ENCODE data around the gene SPATA18. TPM values are rescaled to one million over a fixed set of nuclear protein-coding genes. Genes with fewer than 3 reads are reported as not detected.

Gene SPATA18
- total RNA-seq, 2 donors from 2014 or later: 1.4 to 3.3 TPM

GRCh38 chr4:52052475-52052780, 1.3 kb downstream of the SPATA18 start:
- Mint-ChIP-seq H3K27me3 (ENCODE audit: insufficient read depth) (peaks cover 44% of the 10 kb centered on the region), H3K27ac (no peak overlapping the region), H3K36me3 (ENCODE audit: low read depth) (no peaks in the 10 kb centered on the region), H3K9me3 (peaks cover 13% of the 10 kb centered on the region), H3K4me3 (peak overlapping the region; percentile 78), H3K4me1 (peaks cover 20% of the 10 kb centered on the region)
- TF ChIP-seq, protein P1, sequence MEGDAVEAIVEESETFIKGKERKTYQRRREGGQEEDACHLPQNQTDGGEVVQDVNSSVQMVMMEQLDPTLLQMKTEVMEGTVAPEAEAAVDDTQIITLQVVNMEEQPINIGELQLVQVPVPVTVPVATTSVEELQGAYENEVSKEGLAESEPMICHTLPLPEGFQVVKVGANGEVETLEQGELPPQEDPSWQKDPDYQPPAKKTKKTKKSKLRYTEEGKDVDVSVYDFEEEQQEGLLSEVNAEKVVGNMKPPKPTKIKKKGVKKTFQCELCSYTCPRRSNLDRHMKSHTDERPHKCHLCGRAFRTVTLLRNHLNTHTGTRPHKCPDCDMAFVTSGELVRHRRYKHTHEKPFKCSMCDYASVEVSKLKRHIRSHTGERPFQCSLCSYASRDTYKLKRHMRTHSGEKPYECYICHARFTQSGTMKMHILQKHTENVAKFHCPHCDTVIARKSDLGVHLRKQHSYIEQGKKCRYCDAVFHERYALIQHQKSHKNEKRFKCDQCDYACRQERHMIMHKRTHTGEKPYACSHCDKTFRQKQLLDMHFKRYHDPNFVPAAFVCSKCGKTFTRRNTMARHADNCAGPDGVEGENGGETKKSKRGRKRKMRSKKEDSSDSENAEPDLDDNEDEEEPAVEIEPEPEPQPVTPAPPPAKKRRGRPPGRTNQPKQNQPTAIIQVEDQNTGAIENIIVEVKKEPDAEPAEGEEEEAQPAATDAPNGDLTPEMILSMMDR (conservative IDR thresholded peaks at IDR 0.05): no peak
- H3K36me3 ChIP-seq (ENCODE audit: control insufficient read depth, insufficient read depth, low read length): no peaks in the 10 kb centered on the region
- 50 to 53% methylated on average over 4 to 7 of the region's 7 CpGs for WGBS, 2 experiments (ENCODE audit: insufficient coverage in 1 of 2, insufficient read length in 1 of 2)
- no peak overlapping the region for H3K27ac ChIP-seq (ENCODE audit: low read depth, low read length)
- H3K27me3 ChIP-seq (ENCODE audit: control insufficient read depth, insufficient read depth, low read length, poor library complexity, severe bottlenecking): peaks cover 26% of the 10 kb centered on the region
- peak overlapping the region; percentile 36 for H3K9ac ChIP-seq (ENCODE audit: extremely low read depth, low read length, poor library complexity, severe bottlenecking)
- no peak for DNase-seq
- peak overlapping the region; percentile 95 for H3K4me3 ChIP-seq (ENCODE audit: low read length)
- peaks cover 11% of the 10 kb centered on the region for H3K4me1 ChIP-seq (ENCODE audit: control insufficient read depth, insufficient read depth, low read length)
- H3K9me3 ChIP-seq (ENCODE audit: control insufficient read depth, low read length): no peaks in the 10 kb centered on the region

DNA sequence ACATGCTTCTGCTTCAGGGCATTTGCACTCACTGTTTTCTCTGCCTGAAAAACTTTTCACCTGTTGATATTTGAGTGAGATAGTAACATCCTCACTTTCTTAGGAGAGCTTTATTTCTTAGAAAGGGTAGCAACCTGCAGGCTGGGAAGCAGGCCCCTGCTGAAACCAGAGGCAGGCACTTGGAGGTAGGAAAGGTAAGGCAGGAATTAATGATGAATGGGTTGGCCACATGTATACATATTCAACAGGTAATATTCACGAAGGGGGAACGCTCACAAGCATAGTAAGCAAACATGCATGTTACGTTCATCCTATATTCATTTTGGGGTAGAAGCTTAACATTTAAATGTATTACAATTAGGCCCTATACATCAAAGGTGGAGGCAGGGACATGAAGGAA, 3.1 kb downstream of the SPATA18 start:
- Mint-ChIP-seq H3K27me3 (ENCODE audit: insufficient read depth) (peaks cover 37% of the 10 kb centered on the region), H3K4me3 (no peak overlapping the region), H3K27ac (no peak overlapping the region), H3K9me3 (peaks cover under 1% of the 10 kb centered on the region), H3K36me3 (ENCODE audit: low read depth) (no peaks in the 10 kb centered on the region), H3K4me1 (peaks cover 20% of the 10 kb centered on the region)
- DNase-seq: no peak
- H3K36me3 ChIP-seq (ENCODE audit: control insufficient read depth, insufficient read depth, low read length): no peaks in the 10 kb centered on the region
- H3K4me1 ChIP-seq (ENCODE audit: control insufficient read depth, insufficient read depth, low read length): peaks cover 11% of the 10 kb centered on the region
- WGBS, 2 experiments (ENCODE audit: insufficient coverage in 1 of 2, insufficient read length in 1 of 2): 81% methylated on average over 3 of the region's 3 CpGs; no CpG with 5 or more reads in 1 of the 2 experiments
- H3K9ac ChIP-seq (ENCODE audit: extremely low read depth, low read length, poor library complexity, severe bottlenecking): no peak overlapping the region
- TF ChIP-seq, protein P1 (conservative IDR thresholded peaks at IDR 0.05): no peak
- no peaks in the 10 kb centered on the region for H3K9me3 ChIP-seq (ENCODE audit: control insufficient read depth, low read length)
- H3K4me3 ChIP-seq (ENCODE audit: low read length): no peak overlapping the region
- H3K27me3 ChIP-seq (ENCODE audit: control insufficient read depth, insufficient read depth, low read length, poor library complexity, severe bottlenecking): peaks cover 26% of the 10 kb centered on the region
- H3K27ac ChIP-seq (ENCODE audit: low read depth, low read length): no peak overlapping the region

GRCh38 chr4:52057196-52057595, 6.1 kb downstream of the SPATA18 start:
- H3K4me1 Mint-ChIP-seq: peaks cover 17% of the 10 kb centered on the region
- TF ChIP-seq, protein P1 (conservative IDR thresholded peaks at IDR 0.05): no peak
- H3K9me3 Mint-ChIP-seq: no peaks in the 10 kb centered on the region
- H3K36me3 ChIP-seq (ENCODE audit: control insufficient read depth, insufficient read depth, low read length): no peaks in the 10 kb centered on the region
- H3K27me3 Mint-ChIP-seq (ENCODE audit: insufficient read depth): peaks cover 17% of the 10 kb centered on the region
- H3K4me3 ChIP-seq (ENCODE audit: low read length): no peak overlapping the region
- no peak overlapping the region for H3K4me3 Mint-ChIP-seq
- H3K27ac ChIP-seq (ENCODE audit: low read depth, low read length): no peak overlapping the region
- H3K4me1 ChIP-seq (ENCODE audit: control insufficient read depth, insufficient read depth, low read length): peaks cover 11% of the 10 kb centered on the region
- no peak overlapping the region for H3K27ac Mint-ChIP-seq
- no peak overlapping the region for H3K9ac ChIP-seq (ENCODE audit: extremely low read depth, low read length, poor library complexity, severe bottlenecking)
- no peaks in the 10 kb centered on the region for H3K36me3 Mint-ChIP-seq (ENCODE audit: low read depth)
- peaks cover 11% of the 10 kb centered on the region for H3K27me3 ChIP-seq (ENCODE audit: control insufficient read depth, insufficient read depth, low read length, poor library complexity, severe bottlenecking)
- H3K9me3 ChIP-seq (ENCODE audit: control insufficient read depth, low read length): no peaks in the 10 kb centered on the region
- no peak for DNase-seq
